Measurements from ENCODE around the gene MICU1. TPM values are rescaled to one million over a fixed set of nuclear protein-coding genes. Genes with fewer than 3 reads are reported as not detected.
A peak's percentile ranks its signal among the peaks of the same experiment; 100 is the strongest.

The MICU1 gene
- total and polyA plus RNA-seq, 2 of the 13 experiments (the other 11 are each of a cell fraction or from before 2014, with no cell fraction given), result 32.5 to 56.1 TPM

DNA sequence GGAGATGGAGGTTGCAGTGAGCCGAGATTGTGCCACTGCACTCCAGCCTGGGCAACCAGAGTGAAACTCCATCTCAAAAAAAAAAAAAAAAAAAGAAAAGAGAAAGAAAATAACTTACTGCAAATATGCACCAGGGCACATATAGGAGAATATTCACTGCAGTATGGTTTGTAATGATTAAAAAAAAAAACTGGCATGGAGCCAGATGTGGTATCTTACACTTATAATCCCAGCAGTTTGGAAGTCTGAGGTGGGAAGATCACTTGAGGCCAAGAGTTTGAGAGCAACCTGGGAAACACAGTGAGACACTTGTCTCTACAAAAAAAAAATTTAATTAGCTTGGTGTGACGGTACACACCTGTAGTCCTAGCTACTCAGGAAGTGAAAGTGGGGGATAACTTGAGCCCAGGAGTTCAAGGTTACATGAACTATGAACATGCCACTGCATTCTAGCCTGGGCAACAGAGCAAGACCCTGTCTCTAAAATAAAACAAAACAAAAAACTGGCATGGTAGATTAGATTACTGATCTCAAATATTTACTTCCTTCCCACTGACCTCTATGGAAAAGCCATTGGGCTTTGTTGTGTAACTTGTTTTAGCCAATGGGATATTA lies 85.6 kb downstream of the MICU1 start (continued):
- peak; percentile 96 for TF ChIP-seq ZNF121 (CRISPR knock-in tag; IDR thresholded peaks at IDR 0.05)
- no peak for TF ChIP-seq CHD4 (IDR thresholded peaks at IDR 0.05; ENCODE audit: borderline replicate concordance, low read length)
- no peak for TF ChIP-seq ZNF138 (CRISPR knock-in tag; IDR thresholded peaks at IDR 0.05; ENCODE audit: low read depth)
- 0 out of 2 replicates have a peak, but pooled peaks have one; percentile 13 for TF ChIP-seq MED1 (CRISPR knock-in tag; IDR thresholded peaks at IDR 0.05)
- TF ChIP-seq, protein P1, sequence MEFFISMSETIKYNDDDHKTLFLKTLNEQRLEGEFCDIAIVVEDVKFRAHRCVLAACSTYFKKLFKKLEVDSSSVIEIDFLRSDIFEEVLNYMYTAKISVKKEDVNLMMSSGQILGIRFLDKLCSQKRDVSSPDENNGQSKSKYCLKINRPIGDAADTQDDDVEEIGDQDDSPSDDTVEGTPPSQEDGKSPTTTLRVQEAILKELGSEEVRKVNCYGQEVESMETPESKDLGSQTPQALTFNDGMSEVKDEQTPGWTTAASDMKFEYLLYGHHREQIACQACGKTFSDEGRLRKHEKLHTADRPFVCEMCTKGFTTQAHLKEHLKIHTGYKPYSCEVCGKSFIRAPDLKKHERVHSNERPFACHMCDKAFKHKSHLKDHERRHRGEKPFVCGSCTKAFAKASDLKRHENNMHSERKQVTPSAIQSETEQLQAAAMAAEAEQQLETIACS (CRISPR knock-in tag; IDR thresholded peaks at IDR 0.05), result no peak
- TF ChIP-seq HOXA9 (CRISPR knock-in tag; IDR thresholded peaks at IDR 0.05; ENCODE audit: borderline replicate concordance), result no peak
- TF ChIP-seq SMARCC2 (IDR thresholded peaks at IDR 0.05), result no peak
- TF ChIP-seq, protein P2, sequence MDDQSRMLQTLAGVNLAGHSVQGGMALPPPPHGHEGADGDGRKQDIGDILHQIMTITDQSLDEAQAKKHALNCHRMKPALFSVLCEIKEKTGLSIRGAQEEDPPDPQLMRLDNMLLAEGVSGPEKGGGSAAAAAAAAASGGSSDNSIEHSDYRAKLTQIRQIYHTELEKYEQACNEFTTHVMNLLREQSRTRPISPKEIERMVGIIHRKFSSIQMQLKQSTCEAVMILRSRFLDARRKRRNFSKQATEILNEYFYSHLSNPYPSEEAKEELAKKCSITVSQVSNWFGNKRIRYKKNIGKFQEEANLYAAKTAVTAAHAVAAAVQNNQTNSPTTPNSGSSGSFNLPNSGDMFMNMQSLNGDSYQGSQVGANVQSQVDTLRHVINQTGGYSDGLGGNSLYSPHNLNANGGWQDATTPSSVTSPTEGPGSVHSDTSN (CRISPR knock-in tag; IDR thresholded peaks at IDR 0.05; ENCODE audit: borderline replicate concordance), result no peak
- no peak for TF ChIP-seq SOX6 (IDR thresholded peaks at IDR 0.05)
- 0 out of 2 replicates have a peak, but pooled peaks have one; percentile 18 for TF ChIP-seq SOX6 (CRISPR knock-in tag; IDR thresholded peaks at IDR 0.05)
- TF ChIP-seq HOXA7 (CRISPR knock-in tag; IDR thresholded peaks at IDR 0.05), result no peak
- TF ChIP-seq, protein P3, sequence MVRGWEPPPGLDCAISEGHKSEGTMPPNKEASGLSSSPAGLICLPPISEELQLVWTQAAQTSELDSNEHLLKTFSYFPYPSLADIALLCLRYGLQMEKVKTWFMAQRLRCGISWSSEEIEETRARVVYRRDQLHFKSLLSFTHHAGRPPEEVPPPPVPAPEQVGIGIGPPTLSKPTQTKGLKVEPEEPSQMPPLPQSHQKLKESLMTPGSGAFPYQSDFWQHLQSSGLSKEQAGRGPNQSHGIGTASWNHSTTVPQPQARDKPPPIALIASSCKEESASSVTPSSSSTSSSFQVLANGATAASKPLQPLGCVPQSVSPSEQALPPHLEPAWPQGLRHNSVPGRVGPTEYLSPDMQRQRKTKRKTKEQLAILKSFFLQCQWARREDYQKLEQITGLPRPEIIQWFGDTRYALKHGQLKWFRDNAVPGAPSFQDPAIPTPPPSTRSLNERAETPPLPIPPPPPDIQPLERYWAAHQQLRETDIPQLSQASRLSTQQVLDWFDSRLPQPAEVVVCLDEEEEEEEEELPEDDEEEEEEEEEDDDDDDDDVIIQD (CRISPR knock-in tag; IDR thresholded peaks at IDR 0.05; ENCODE audit: low read depth), result 0 out of 2 replicates have a peak, but pooled peaks have one; percentile 19
- no peak for TF ChIP-seq ZNF274 (CRISPR knock-in tag; IDR thresholded peaks at IDR 0.05)
- TF ChIP-seq RBM22 (optimal IDR thresholded peaks at IDR 0.05; ENCODE audit: low read length), result no peak
- no peak for TF ChIP-seq CENPX (CRISPR knock-in tag; IDR thresholded peaks at IDR 0.05)
- TF ChIP-seq, protein P4, sequence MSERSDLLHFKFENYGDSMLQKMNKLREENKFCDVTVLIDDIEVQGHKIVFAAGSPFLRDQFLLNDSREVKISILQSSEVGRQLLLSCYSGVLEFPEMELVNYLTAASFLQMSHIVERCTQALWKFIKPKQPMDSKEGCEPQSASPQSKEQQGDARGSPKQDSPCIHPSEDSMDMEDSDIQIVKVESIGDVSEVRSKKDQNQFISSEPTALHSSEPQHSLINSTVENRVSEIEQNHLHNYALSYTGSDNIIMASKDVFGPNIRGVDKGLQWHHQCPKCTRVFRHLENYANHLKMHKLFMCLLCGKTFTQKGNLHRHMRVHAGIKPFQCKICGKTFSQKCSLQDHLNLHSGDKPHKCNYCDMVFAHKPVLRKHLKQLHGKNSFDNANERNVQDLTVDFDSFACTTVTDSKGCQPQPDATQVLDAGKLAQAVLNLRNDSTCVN (CRISPR knock-in tag; IDR thresholded peaks at IDR 0.05; ENCODE audit: borderline replicate concordance), result no peak
- no peak for TF ChIP-seq SP2 (CRISPR knock-in tag; IDR thresholded peaks at IDR 0.05)
- TF ChIP-seq LCORL (IDR thresholded peaks at IDR 0.05), result peak; percentile 91
- TF ChIP-seq LCORL (CRISPR knock-in tag; IDR thresholded peaks at IDR 0.05), result no peak
- no peak for TF ChIP-seq ZNF776 (CRISPR knock-in tag; IDR thresholded peaks at IDR 0.05)
- TF ChIP-seq POGZ (CRISPR knock-in tag; IDR thresholded peaks at IDR 0.05), result 0 out of 2 replicates have a peak, but pooled peaks have one; percentile 30
- TF ChIP-seq ZNF260 (CRISPR knock-in tag; IDR thresholded peaks at IDR 0.05; ENCODE audit: borderline replicate concordance, low read depth), result no peak
- TF ChIP-seq, protein P5, sequence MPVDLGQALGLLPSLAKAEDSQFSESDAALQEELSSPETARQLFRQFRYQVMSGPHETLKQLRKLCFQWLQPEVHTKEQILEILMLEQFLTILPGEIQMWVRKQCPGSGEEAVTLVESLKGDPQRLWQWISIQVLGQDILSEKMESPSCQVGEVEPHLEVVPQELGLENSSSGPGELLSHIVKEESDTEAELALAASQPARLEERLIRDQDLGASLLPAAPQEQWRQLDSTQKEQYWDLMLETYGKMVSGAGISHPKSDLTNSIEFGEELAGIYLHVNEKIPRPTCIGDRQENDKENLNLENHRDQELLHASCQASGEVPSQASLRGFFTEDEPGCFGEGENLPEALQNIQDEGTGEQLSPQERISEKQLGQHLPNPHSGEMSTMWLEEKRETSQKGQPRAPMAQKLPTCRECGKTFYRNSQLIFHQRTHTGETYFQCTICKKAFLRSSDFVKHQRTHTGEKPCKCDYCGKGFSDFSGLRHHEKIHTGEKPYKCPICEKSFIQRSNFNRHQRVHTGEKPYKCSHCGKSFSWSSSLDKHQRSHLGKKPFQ (CRISPR knock-in tag; IDR thresholded peaks at IDR 0.05; ENCODE audit: insufficient replicate concordance), result no peak

Measured in HepG2 (cell line).